ENCODE data around the gene ASB1. TPM values are rescaled to one million over a fixed set of nuclear protein-coding genes. Genes with fewer than 3 reads are reported as not detected.

The ASB1 gene
- total RNA-seq, 2 donors from 2014 or later = 11.9 to 27.8 TPM

DNA sequence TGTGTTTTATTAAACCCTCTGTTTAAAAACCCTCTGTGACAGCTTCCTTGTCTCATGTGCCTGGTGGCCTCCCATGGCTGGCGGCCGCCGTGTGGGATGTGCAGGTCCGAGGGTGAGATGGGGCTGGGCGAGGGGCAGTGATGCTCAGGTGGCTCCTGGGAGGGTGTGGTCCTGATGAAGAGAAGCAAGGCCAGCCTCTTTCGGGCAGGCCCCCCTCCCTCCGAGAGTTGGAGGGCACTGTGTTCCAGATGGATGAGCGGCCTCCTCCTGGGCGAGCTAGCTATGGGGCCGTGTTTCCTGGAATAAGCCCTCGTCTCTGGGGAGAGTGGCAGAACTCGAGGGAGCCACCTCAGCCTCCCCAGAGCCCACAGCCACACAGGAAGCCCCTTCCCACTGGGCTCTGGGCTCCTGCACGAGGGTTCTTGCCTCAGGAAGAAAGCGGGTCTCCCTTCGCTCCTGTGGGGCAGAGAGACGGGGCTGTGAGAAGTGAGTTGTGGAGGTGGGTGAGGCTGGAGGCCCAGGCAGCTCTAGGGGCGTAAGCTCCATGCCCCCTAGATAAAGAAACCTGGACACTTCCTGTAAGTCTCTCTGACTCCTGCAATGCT lies 72.1 kb downstream of the ASB1 start:
- no peaks in the 10 kb centered on the region for H3K4me1 ChIP-seq (replicated peaks)
- no peaks in the 10 kb centered on the region for H3K27me3 ChIP-seq (replicated peaks; ENCODE audit: insufficient read depth)
- TF ChIP-seq, protein P1, sequence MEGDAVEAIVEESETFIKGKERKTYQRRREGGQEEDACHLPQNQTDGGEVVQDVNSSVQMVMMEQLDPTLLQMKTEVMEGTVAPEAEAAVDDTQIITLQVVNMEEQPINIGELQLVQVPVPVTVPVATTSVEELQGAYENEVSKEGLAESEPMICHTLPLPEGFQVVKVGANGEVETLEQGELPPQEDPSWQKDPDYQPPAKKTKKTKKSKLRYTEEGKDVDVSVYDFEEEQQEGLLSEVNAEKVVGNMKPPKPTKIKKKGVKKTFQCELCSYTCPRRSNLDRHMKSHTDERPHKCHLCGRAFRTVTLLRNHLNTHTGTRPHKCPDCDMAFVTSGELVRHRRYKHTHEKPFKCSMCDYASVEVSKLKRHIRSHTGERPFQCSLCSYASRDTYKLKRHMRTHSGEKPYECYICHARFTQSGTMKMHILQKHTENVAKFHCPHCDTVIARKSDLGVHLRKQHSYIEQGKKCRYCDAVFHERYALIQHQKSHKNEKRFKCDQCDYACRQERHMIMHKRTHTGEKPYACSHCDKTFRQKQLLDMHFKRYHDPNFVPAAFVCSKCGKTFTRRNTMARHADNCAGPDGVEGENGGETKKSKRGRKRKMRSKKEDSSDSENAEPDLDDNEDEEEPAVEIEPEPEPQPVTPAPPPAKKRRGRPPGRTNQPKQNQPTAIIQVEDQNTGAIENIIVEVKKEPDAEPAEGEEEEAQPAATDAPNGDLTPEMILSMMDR (IDR thresholded peaks at IDR 0.05) = no peak
- no peak for TF ChIP-seq POLR2A (IDR thresholded peaks at IDR 0.05)
- no peak for TF ChIP-seq POLR2AphosphoS5 (IDR thresholded peaks at IDR 0.05)
- H3K36me3 ChIP-seq = no peaks in the 10 kb centered on the region
- no peak for DNase-seq (ENCODE audit: low spot score)
- no peak overlapping the region for H3K27ac ChIP-seq
- no peak overlapping the region for H3K4me3 ChIP-seq
- H3K9me3 ChIP-seq = no peaks in the 10 kb centered on the region
- intact Hi-C loops (cut with DNase I) = no loop called here
- 94% methylated on average over 17 of the region's 17 CpGs for WGBS

DNA sequence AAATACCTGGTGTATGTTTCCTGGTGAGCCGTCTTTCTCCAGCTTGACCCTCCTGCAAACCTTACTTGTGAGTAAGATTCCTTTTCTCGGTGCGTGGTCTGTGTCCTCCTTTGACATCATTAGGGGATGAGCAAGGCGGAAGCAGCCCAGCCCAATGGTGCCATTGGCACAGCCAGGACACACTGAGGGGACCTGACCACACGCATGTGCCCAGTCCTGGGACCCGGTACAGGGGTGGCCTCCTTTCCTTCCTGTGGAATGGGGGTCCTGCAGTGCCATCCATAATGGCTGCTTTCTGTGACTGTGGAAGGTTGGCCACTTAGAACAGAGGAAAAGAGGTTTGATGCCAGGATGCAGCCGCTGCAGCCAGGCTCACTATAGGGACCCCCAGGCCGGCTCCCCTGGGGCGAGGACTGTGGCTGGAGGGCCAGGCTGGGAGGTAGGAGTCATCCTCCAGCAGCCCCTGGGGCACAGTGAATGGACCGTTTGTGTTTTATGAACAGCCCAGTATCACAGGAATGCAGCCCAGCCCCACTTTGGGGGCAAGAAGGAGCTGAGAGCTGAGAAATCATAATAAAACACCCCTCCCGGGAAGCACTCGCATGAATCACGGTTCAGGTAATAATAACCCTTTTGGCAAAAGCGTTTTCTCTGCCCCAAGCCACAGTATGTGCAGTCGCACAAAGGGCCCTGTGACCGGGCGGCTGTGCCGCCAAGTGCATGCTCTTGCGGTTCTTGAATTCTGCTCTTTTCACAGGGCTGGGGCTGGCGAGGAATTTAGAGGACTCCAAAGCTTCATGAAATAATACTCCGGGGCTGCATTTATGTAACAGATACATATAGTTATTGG lies 73.2 kb downstream of the ASB1 start:
- TF ChIP-seq POLR2AphosphoS5 (IDR thresholded peaks at IDR 0.05) (no peak), POLR2A (IDR thresholded peaks at IDR 0.05) (no peak)
- TF ChIP-seq, protein P1 (IDR thresholded peaks at IDR 0.05) = no peak
- H3K9me3 ChIP-seq = no peaks in the 10 kb centered on the region
- H3K27me3 ChIP-seq (replicated peaks; ENCODE audit: insufficient read depth) = no peaks in the 10 kb centered on the region
- no peak overlapping the region for H3K27ac ChIP-seq
- no peaks in the 10 kb centered on the region for H3K36me3 ChIP-seq
- intact Hi-C loops (cut with DNase I) = no loop called here
- WGBS = 85% methylated on average over 21 of the region's 21 CpGs
- H3K4me1 ChIP-seq (replicated peaks) = no peaks in the 10 kb centered on the region
- no peak for DNase-seq (ENCODE audit: low spot score)
- H3K4me3 ChIP-seq = no peak overlapping the region

DNA sequence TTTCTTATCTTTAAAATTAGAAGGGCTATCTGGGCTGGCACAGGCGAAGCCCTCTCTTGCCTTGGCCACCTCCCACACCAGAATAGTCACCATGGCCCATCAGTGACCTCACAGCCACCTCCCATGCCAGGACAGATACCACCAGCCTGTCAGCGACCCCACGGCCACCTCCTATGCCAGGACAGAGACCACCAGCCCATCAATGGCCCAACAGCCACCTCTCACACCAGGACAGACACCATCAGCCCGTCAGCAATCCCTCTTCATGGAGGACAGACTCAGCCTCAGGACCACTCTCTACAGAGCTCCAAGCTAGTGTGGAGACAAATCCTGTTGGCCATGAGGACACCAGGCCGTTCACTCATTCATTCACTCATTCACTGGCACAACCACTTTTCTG lies 74.6 kb downstream of the ASB1 start:
- TF ChIP-seq, protein P1 (IDR thresholded peaks at IDR 0.05) = no peak
- no peak for TF ChIP-seq POLR2A (IDR thresholded peaks at IDR 0.05)
- no peak for TF ChIP-seq POLR2AphosphoS5 (IDR thresholded peaks at IDR 0.05)
- H3K4me1 ChIP-seq (replicated peaks) = no peaks in the 10 kb centered on the region
- WGBS = 98% methylated on average over 4 of the region's 5 CpGs
- no peak overlapping the region for H3K27ac ChIP-seq
- no peak overlapping the region for H3K4me3 ChIP-seq
- H3K36me3 ChIP-seq = no peaks in the 10 kb centered on the region
- intact Hi-C loops (cut with DNase I) = no loop called here
- DNase-seq (ENCODE audit: low spot score) = no peak
- H3K9me3 ChIP-seq = no peaks in the 10 kb centered on the region
- H3K27me3 ChIP-seq (replicated peaks; ENCODE audit: insufficient read depth) = no peaks in the 10 kb centered on the region

Small RNAs within 50 kb of the gene (small RNA-seq; reads per million reads assigned to genes)
- gene RNU6-234P = 0 reads per million in 2 donors

Other genes with a start within 250 kb of the ASB1 start
- gene ILKAP, start 223.2 kb upstream of the ASB1 start, total RNA-seq = 10 to 100 TPM; 33.6 to 41.8 TPM
- gene HES6, start 186.9 kb upstream of the ASB1 start, total RNA-seq = 10 to 100 TPM in 1 of 2 donors, 1 to 10 TPM in 1; 2.9 to 17.7 TPM
- 10 to 100 TPM; 24.0 to 53.1 TPM for gene PER2, start 138.3 kb upstream of the ASB1 start, total RNA-seq
- gene TRAF3IP1, start 106.4 kb upstream of the ASB1 start, total RNA-seq = 10 to 100 TPM; 14.4 to 18.5 TPM